HG03342 (cell line): ENCODE data around the gene SLC25A38.
A peak's percentile ranks its signal among the peaks of the same experiment; 100 is the strongest.

ENCODE experiments used
- ATAC-seq: cut with Tn5 transposase; IDR thresholded peaks from one replicate; pipeline ENCODE4 v1.9.1; 2021; ENCODE audit warnings: mild to moderate bottlenecking, moderate library complexity; ENCODE audit not compliant: unreplicated experiment

SLC25A38 gene

GRCh38 chr3:39376959-39377634 lies 6.1 kb upstream of the SLC25A38 start:
- ATAC-seq, result no peak

DNA sequence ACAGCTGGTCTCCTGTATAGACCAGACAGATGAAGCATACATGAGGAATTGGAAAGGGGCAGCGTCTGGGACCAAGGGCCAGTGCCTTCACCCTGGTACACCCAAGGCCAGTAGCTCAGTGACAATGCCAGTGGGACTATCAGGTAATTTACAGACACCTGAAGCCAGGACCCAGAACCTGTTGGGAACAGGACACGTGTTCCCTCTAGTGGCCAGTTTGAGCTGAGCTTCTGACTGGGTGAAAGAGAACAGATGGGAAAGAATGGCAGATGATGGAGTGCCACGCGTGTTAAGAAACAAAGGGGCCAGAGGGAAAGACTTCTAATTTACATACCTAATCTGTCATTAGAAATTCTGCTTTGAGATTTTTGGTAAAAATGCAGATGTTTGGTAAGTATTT lies 5.1 kb upstream of the SLC25A38 start:
- peak; percentile 86 for ATAC-seq

- no peak for ATAC-seq
Observed at GRCh38 chr3:39378957-39379777, 4.0 kb upstream of the SLC25A38 start.

DNA sequence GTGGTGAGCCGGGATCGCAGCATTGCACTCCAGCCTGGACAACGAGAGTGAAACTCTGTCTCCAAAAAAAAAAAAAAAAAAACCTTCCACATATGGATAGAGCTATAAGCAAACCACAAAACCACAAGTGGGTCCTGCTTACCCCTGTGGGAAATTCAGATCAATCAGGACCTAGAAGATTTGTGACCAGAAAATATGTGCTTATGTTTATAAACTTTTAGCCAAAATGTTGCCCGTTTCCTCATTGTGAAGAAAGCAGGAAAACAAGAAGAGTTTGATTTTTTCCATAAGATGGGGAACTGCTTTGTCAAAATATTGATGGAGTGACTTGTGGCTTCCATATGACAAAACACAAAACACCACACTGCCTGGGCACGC lies 3.4 kb upstream of the SLC25A38 start:
- no peak for ATAC-seq

- no peak for ATAC-seq
Observed at GRCh38 chr3:39381432-39381831, 1.7 kb upstream of the SLC25A38 start.

DNA sequence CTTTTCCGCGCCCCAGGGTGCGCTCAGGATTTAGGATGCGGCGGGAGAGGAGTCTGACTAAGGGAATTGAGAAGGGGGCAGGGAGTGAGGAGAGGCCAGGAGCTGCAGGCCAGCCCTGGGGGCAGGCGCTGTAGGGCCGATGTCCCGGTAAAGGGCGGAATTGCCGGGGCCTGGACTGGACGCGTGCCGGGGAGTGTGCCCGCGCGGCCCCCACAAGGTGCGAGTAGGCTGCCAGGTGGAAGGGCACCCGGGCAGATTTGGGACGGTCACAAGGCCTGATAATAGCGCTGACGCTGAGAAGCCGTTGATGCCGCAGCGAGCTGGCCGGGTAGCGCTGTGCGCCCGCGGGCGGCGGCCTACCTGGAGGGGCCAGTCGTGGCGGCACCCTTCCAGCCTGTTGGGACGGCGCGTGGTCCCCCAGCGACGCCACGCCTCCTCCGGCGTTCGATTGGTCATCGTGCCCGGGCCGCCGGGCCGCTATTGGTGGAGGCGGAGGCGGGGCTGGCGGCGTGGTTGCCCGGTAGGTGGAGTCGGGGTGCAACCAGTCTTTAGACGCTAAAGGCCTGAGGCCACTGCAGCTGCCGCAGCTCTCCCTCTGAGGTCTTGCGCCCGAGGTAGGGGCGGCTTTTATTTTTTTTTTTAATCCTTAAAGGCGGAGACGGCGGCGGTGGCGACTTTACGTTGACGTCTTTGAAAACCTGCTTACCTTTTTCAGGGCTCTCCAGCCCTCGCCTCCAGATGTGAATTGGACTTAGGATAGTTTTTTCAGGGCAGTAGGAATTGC lies 903 bp downstream of the SLC25A38 start:
- peak; percentile 74 for ATAC-seq

DNA sequence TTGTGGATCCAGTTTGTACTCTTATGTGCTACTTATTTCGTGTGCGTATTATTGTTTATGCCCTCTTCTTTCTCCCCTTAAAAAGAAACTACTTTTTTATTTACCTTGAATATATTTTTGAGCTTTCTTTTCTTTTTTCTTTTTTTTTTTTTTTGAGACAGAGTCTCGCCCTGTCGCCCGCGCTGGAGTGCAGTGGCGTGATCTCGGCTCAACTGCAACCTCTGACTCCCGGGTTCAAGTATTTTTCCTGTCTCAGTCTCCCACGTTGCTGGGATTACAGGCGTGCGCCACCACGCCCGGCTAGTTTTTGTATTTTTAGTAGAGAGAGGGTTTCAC lies 1.5 kb downstream of the SLC25A38 start:
- ATAC-seq, result no peak

- no peak for ATAC-seq
Observed at GRCh38 chr3:39385456-39386090, 2.4 kb downstream of the SLC25A38 start.

DNA sequence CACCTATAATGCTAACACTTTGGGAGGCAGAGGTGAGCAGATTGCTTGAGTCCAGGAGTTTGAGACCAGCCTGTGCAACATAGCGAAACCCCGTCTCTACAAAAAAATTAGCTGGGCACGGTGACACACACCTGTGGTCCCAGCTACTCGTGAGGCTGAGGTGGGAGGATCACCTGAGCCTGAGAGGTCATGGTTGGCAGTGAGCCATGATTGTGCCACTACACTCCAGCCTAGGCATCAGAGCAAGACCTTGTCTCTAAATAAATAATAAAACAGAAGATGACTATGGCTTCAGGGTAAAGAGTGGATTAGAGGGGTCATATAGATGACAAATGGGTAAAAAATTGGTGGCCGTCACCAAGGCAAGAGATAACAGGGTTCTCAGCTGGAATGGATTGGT lies 3.1 kb downstream of the SLC25A38 start:
- no peak for ATAC-seq

- ATAC-seq, result no peak
Observed at GRCh38 chr3:39387411-39387975, 4.3 kb downstream of the SLC25A38 start.

DNA sequence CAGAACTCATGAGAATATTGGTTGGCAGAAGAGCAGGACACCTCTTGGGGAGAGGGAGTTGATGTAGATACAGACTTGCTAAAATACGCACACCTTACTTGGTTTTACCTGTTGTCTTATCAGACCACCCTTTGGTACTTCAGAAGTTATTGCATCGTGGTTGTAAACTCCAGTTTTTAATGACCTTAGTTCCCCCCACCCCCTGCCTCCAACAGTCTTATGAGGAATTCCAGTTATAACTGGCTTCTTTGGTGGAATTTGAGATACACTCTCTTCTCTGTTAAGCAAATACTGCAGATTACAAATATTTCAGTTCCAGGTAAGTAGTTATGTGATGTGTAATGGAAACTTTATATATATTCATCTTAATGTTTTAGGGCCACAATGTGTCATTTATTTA lies 5.0 kb downstream of the SLC25A38 start:
- ATAC-seq, result no peak

GRCh38 chr3:39388741-39389248 lies 5.6 kb downstream of the SLC25A38 start:
- ATAC-seq, result peak; percentile 81

DNA sequence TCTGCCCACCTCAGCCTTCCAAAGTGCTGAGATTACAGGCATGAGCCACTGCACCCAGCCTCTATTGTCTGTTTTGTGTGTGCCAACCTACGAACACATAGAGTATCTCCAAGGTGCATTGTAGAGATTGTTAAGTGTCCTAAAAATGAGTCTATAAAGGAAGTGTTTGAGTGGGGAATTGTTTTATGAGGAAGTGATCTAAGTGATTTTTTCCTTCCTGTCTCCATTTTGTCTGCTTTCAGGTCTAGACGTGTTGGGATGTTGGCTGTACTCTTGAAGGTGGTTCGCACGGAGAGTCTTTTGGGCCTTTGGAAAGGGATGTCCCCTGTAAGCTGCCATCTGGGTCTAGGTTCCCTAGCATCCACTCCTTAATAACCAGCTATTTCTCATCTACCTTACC lies 7.0 kb downstream of the SLC25A38 start:
- ATAC-seq, result no peak

DNA sequence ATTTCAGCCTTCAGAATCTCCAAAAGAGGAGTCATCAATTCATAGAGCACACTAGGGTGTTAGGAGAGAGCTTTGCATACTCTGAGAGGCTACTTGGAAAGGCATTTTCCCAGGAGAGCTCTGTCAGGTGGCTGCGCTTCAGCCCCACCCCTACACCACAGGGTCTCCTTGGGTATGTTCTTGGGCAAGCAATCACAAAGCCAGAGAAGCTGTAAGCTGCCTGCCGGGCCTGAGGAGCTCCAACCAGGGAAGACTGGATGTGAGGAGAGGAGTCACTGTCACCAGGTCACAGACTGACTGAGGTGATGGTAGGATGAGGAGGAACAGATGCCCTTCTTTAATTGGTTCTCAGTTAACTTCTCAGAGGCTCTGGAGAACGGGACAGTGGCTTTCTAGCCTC lies 13.5 kb downstream of the SLC25A38 start:
- no peak for ATAC-seq

DNA sequence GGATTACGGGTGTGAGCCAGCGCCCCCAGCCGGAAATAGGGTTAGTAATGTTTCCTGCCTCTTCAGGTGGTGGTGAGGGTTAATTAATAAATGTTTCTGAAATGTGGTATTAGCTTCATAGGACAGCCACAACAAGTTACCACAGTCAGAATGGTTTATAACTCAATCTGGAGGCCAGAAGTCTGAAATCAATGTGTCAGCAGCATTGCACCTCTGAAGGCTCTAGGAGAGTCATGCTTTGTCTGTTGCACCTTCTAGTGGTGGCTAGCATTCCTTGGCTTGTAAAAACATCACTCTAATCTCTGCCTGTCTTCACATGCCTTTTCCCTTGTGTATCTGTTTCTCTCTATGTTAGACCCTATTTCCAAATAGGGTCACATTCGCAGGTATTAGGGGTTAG lies 15.5 kb downstream of the SLC25A38 start:
- no peak for ATAC-seq

DNA sequence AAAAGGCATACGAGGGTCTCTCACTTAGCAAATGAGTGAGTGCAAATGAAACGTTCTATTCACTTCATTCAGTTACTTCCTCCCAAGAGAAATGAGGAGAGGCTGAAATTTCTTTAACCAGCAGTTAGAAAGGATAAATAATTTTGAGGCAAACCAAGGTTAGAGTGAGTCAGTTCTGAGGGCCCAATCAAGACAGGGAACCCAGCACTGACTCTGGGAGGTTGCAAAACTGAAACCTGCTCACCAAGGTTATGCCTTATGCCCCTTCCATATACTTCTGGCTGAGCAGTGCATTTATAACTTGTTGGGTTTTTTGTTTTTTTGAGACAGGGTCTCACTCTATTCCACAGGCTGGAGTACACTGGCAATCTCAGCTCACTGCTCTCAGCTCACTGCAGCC lies 18.8 kb downstream of the SLC25A38 start:
- no peak for ATAC-seq

GRCh38 chr3:39404943-39405686 lies 21.9 kb downstream of the SLC25A38 start:
- ATAC-seq, result no peak

DNA sequence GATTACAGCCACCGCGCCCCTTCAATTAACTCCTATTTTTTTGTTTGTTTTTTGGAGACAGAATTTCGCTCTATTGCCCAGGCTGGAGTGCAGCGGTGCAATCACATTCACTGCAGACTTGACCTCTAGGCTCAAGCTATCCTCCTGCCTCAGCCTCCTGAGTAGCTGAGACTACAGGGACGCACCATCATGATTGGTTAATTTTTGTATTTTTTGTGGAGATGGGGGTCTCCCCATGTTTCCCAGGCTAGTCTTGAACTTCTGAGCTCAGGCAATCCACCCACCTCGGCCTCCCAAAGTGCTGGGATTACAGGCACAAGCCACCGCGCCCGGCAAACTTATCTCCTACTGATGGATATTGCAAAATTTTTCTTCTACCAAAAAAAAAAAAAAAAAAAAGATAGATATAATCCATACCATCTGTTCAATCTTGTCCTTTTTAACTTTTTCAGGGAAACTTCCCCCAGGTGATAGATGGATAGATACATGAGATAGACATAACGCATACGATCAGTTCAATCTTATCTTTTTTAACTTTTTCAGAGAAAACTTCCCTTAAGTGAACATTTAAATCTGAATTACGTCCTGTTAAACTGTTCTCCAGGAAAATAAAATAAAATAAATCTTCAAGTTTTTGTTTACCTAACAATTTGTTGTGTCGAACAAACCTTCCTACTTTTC lies 22.7 kb downstream of the SLC25A38 start:
- ATAC-seq, result no peak
